BE2C (cell line): Measurements from ENCODE around the gene ST8SIA4.

ENCODE experiments used
- DNase-seq: peaks from one replicate; pipeline ENCODE4 v3.0.0-alpha.2; 2020
- H3K27me3 ChIP-seq: fragments of 250-450 bp; sonication (Bioruptor Pico); 2 replicates; pipeline ENCODE4 v1.5.1; 2020; ENCODE audit warnings: mild to moderate bottlenecking
- H3K36me3 ChIP-seq: fragments of 250-450 bp; sonication (Bioruptor Pico); 2 replicates; pipeline ENCODE4 v1.5.1; 2020; ENCODE audit warnings: mild to moderate bottlenecking
- H3K4me1 ChIP-seq: fragments of 250-450 bp; sonication (Bioruptor Pico); 2 replicates; pipeline ENCODE4 v1.5.1; 2020
- H3K4me3 ChIP-seq: 2 replicates; pipeline ENCODE4 v1.5.1; 2011; ENCODE audit warnings: low read depth, low read length
- H3K9me3 ChIP-seq: fragments of 250-450 bp; sonication (Bioruptor Pico); 2 replicates; pipeline ENCODE4 v1.5.1; 2020
- TF ChIP-seq, protein P1 (sequence below): IDR thresholded peaks from 2 replicates; pipeline ENCODE4 v1.5.1; 2012; ENCODE audit warnings: mild to moderate bottlenecking, low read depth, low read length

ST8SIA4 gene

DNA sequence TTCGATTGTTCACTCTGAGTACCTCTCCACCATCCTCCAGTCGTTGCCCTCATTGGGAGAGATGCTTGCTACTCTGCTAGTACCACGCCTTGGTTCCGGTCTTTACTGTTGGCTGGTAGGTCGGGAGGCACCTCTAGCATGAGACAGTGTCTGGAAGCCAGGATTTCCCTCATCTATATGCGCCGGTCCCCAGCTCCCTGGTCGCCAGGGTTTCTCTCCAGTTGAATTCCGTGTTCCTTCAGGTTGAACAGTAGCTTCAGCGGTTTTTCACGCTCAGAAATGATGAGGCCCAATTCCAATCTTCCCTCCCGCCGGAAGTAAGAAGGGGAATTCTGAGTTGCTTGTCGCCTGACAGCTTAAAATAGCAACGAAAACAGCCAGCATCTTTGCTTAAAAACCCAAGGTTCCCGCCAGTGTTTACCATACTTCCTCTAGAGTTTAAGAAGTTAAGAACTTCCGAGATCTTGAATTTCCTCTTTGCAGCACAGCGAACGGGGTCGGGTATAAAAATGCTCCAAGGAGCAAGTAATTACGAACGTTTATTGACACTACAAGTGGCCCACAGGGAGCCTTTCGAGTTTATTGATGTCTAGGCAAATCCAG, 1.3 kb upstream of the ST8SIA4 start:
- no peaks in the 10 kb centered on the region for H3K4me1 ChIP-seq
- no peaks in the 10 kb centered on the region for H3K9me3 ChIP-seq
- H3K36me3 ChIP-seq: no peaks in the 10 kb centered on the region
- H3K4me3 ChIP-seq: no peak overlapping the region
- no peak for DNase-seq
- TF ChIP-seq, protein P1, sequence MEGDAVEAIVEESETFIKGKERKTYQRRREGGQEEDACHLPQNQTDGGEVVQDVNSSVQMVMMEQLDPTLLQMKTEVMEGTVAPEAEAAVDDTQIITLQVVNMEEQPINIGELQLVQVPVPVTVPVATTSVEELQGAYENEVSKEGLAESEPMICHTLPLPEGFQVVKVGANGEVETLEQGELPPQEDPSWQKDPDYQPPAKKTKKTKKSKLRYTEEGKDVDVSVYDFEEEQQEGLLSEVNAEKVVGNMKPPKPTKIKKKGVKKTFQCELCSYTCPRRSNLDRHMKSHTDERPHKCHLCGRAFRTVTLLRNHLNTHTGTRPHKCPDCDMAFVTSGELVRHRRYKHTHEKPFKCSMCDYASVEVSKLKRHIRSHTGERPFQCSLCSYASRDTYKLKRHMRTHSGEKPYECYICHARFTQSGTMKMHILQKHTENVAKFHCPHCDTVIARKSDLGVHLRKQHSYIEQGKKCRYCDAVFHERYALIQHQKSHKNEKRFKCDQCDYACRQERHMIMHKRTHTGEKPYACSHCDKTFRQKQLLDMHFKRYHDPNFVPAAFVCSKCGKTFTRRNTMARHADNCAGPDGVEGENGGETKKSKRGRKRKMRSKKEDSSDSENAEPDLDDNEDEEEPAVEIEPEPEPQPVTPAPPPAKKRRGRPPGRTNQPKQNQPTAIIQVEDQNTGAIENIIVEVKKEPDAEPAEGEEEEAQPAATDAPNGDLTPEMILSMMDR: no peak
- H3K27me3 ChIP-seq: no peaks in the 10 kb centered on the region; the same call in 1 of the 2 replicates

DNA sequence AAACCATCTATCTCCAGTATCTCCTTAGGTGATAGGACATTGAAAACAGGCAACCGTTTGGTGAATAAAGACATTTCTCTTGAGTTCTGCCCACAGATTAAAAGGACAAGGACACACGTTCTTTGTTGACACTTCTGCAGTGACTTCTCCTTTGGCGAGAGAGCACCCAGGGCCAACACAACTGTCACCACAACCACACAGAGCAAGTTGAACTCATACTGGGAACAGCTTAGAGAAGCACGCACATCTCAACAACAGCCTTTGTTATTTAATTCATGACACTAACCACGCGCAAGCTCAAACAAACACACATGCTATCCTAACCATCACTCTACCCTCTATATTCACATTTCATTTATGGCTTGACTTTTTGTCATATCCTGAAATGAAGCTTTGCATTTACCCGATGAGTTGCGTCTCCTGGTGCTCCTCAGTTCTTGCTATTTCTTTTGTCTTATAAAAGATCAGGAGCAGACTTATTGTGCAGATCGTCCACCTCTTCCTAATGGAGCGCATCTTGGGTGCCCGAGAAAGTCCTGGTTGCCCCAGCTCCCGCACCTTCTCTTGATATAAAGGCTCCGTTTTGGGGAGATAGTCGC, 543 bp downstream of the ST8SIA4 start:
- H3K27me3 ChIP-seq: no peaks in the 10 kb centered on the region; the same call in 1 of the 2 replicates
- TF ChIP-seq, protein P1: no peak
- no peaks in the 10 kb centered on the region for H3K4me1 ChIP-seq
- no peaks in the 10 kb centered on the region for H3K9me3 ChIP-seq
- H3K36me3 ChIP-seq: no peaks in the 10 kb centered on the region
- peak overlapping the region; percentile 67 for H3K4me3 ChIP-seq
- DNase-seq: no peak

DNA sequence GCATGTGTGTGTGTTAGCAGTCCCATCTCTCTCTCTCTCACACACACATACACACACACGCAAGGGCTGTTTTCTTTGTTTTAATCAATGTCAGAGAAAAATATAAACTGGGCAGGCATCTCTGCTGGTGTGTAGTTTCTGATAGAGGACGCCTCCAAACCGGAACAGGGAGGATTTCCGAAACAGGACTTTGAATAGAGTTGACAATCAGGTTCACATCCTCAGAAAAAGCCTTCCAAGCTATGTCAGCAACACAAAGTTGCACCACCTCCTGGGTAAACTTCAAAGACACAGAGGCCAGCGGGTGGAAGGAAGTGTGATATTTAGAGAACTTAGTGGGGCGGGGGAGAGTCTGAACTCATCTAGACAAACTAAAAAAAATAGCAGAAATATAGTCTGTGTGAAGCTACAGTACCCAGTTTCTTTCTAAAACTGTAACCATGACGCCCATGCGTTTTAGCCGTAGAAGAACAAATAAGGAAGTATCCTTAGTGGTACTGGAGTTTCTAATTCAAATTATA, 1.2 kb downstream of the ST8SIA4 start:
- TF ChIP-seq, protein P1: no peak
- H3K36me3 ChIP-seq: no peaks in the 10 kb centered on the region
- peak overlapping the region; percentile 67 for H3K4me3 ChIP-seq
- no peaks in the 10 kb centered on the region for H3K9me3 ChIP-seq
- H3K27me3 ChIP-seq: no peaks in the 10 kb centered on the region; the same call in 1 of the 2 replicates
- H3K4me1 ChIP-seq: no peaks in the 10 kb centered on the region
- DNase-seq: no peak

DNA sequence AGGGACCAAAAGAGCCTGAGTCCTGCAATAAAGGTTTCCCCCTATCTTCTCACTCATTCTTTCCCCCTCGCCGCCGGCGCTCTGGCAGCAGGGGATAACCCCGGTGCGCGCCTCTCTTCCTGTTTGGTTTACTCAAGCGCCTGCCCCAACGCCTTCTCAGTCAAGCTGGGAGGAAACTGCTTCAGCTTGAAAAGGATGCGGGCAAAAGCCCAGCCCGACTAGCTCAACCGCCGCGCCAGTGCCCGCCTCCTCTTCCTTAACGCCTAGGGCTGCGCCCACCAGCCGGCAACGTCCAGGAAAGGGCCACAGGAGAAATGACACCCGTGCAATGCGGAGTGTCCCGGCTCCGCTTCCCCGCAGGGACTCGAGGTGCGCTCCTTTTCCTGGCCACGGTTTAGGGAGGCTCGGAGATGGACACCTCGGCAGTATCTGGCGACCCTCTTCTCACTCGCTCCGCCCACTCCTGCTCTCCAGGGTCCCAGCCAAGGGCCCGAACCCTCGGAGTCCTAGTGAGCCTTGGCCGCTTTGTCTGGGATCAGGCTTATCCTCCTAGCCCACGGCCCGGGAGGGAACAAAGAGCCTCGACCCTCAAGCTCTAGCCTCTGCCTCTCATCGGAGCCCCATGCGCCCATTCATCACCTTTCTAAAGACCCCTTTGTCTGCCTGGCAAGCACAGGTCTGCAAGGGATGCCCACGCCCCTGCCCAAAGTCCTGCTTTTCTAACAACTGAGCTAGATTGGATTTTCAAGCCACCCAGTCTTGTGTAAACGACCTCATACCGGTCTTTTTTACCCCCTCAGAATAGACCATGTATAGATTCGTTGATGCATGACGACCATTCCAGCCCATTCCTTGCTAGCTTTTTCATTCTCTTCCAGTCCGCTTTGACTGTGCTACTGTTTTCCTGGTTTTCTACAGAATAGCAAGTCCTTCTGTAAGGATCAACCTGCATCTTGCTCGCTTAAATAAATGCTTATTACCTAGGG, 2.0 kb downstream of the ST8SIA4 start:
- Histone ChIP-seq H3K36me3 (no peaks in the 10 kb centered on the region), H3K27me3 (no peaks in the 10 kb centered on the region; the same call in 1 of the 2 replicates), H3K9me3 (no peaks in the 10 kb centered on the region), H3K4me1 (no peaks in the 10 kb centered on the region), H3K4me3 (peak overlapping the region; percentile 67)
- DNase-seq: peak; percentile 76
- TF ChIP-seq, protein P1: no peak

DNA sequence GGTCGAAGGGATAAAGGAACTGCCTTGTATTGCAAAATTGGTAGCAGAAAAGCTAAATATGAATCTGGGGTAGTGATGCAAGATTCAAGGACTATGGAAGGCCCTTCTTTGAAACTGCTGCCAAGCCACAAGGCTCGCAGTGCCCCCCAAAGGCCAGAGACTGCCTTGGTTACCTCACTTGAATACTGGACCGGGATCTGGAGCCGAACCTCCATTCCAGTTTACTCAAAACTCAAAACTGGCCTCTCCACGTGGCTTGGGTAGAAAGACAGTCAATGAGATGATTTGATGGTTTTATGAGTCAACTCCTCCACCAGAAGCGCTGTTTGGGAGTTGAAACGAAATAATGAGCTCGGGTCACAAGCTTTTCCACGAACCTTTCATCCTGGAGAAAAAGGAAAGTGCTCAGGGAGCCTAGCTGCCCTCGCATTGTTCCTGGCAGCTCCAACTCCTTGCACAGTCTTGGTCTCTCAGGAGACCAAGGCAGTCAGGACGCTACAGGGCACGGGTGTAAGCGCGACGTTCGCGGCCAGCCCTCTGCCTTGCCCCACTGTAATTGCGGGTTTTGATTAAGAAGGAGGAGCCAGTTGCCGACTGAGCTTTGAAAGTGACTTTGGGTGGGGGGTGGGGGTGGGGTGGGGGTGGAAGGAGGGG, 2.8 kb downstream of the ST8SIA4 start:
- Histone ChIP-seq H3K4me3 (peak overlapping the region; percentile 67), H3K36me3 (no peaks in the 10 kb centered on the region), H3K9me3 (no peaks in the 10 kb centered on the region), H3K27me3 (no peaks in the 10 kb centered on the region; the same call in 1 of the 2 replicates), H3K4me1 (no peaks in the 10 kb centered on the region)
- TF ChIP-seq, protein P1: peak; percentile 57
- DNase-seq: peak; percentile 47
